HG03575 (cell line): ENCODE data around the gene ZNF581.

Experiments used
- ATAC-seq: cut with Tn5 transposase; IDR thresholded peaks from one replicate; pipeline ENCODE4 v1.9.1; 2021; ENCODE audit not compliant: unreplicated experiment, insufficient number of reproducible peaks, low FRiP score; ENCODE audit errors: extremely low read depth

Gene ZNF581

GRCh38 chr19:55624109-55625003 lies 19.1 kb upstream of the ZNF581 start, which contains the start of gene ZNF784:
ZNF784 (minus strand) TSS chr19:55624566; CDS start chr19:55624561, 5 bp downstream.
- ATAC-seq = no peak

GRCh38 chr19:55625004-55625326 lies 18.5 kb upstream of the ZNF581 start:
- ATAC-seq = no peak

DNA sequence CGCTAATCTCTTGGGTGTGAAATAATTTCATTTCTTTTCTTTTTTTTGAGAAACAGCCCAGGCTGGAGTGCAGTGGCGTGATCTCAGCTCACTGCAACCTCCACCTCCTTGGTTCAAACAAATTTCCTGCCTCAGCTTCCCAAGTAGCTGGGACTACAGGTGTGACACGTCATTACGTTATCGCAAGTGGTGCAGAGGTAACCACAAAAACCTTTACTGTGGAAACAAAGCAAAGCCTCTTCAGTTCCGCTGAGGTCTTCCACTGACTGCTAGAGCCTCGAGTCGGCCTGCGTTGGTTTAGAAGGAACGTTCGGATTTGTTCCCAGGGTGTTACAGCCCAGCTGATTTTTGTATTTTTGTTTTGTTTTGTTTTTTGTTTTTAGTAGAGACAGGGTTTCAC lies 17.1 kb upstream of the ZNF581 start:
- no peak for ATAC-seq

GRCh38 chr19:55632463-55632834 lies 11.0 kb upstream of the ZNF581 start:
- ATAC-seq = no peak

GRCh38 chr19:55633861-55634260 lies 9.6 kb upstream of the ZNF581 start:
- no peak for ATAC-seq

GRCh38 chr19:55635334-55635717 lies 8.1 kb upstream of the ZNF581 start:
- ATAC-seq = no peak

DNA sequence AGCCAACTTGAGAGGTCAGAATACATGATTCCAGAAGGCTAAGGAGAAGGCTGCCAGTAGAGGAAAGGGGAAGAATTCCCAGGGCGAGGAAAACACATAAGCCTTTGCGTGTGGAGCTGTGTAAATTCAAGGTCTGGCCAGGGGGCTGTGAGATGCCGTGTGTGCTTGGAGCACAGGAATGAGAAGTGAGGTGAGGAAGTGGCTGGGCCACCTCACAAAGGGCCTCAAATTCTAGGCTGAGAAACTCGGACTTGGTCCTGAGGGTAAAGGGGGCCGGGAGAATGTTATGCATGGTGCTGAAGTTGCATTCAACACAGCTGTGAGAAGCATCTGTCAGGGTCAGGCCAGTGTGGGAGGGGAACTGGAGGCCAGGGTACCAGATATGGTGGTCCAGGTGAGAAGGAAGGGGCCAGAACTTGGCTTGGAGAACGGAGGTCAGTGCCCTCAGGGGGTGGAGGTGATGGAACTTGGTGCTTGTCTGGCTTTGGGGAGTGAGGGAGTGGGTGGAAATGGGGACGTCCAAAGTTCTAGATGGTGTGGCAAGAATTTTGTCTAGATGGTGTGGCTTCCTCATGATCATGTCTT lies 7.5 kb upstream of the ZNF581 start:
- no peak for ATAC-seq

DNA sequence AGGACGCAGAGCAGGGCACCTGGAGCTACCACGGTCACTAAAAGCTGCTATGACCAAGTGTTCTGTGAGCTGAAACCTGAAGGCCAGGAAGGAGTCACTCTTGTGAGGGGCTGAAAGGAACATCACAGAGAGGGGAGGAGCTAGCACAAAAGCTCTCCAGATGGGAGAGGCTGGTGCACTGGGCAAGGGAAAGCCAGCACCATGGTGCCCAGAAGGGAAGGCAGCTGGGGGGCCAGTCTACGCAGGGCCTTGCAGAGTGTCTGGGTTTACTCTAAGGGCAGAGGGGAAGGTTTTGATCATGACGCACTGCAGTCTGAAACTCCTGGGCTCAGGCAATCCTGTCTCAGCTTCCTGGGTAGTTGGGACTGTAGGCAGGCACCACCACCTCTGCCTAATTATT lies 6.7 kb upstream of the ZNF581 start:
- ATAC-seq = no peak

DNA sequence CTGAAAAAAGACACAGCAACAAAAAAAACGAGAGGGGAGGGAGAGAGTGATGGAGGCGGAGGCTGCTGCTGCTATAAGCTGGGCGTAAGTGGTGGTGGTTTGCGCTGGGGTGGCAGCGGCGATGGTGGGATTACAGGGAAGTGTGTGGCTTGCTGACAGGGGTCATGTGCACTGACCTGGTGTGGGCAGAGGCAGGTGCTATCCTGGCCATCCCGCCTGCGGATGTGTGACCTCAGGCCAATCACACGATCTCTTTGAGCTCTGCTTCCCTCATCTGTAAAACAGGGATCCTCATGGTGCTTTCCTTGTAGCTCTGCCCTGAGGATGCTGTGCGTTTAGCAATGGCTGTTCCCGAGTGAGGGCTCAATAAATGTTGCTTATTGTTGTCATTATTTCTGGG lies 5.9 kb upstream of the ZNF581 start:
- ATAC-seq = no peak

GRCh38 chr19:55638864-55639359 lies 4.5 kb upstream of the ZNF581 start:
- no peak for ATAC-seq

- no peak for ATAC-seq
Measured at GRCh38 chr19:55640043-55640576, 3.3 kb upstream of the ZNF581 start.

DNA sequence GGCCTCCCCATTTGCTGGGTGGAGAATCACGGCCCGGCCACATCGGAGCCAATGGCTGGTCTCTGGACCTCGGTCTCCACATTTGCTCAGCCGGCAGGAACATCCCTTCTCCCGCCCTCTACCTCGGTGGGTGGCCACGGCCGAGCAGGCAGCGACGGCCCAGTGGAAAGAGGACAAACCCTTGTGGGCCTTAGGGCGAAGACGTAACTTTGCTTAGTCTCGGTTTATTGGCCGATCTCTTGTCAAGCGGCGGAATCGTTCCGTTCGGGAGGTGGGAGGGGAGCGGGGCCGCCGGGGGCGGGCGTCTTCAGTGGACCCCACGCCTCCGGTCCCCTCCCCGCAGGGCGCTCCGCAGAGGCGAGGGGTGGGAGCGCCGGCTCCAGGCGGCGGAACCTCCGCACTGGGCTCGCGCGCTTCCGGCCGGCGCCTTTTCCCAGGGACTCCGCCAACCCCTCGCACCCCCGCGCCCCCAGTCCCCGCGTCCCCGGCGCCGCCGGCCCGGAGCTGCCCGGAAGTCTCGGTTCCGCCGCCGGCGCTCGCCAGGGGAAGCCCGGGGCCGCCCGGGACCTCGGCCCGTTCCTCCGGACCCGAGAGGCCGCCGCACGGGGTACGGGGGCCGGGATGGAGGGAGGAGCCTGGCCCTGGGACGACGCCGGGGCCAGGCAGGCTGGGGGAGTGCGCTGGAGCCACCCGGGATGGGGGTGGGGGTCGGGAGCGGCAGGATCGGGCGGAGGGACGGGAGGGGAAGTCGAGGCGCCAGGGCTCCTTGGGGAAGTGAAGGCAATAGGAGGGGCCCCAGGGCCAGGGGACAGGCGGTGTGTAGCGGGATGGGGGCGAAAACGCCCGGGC lies 2.6 kb upstream of the ZNF581 start, which contains the start of gene ZNF580:
Gene ZNF580 (plus strand): TSS at position 426 of the 849 bp plus-strand sequence. CDS start 1,507 bp downstream, outside the sequence.
- ATAC-seq = no peak

DNA sequence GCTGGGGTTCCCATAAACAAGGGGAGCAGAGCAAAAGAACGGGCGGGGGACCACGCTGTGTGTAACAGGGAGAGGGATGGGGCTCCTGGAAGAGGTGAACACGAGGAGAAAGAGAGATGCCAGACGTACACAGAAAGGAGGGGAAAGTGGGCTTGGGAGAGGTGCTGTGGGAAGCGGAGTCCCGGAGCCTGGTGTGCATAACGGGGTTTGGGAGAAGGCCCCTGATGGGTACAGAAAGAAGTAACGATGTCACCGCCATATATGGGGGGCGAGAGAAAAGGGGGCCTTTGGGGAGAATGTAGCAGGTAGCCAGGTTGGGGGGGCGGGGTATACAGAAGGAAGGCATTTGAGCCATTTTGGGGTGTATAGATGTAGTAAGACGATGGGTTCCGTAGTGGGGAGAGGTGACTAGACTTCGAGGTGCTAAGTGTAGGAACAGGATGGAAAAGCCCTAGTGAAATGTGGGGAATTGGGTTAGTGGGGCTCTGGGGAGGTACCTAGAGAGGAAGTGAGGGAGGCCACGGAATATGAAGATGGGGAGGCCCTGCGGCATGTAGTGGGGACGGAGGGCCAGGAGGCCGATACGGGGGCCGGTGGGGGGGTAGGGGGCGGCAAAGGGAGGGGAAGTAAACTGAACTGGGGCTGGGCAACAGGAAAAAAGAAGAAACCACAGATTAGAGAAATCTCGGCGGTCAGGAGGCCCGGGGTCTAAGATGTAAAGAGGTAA lies 1.9 kb upstream of the ZNF581 start:
- no peak for ATAC-seq

- no peak for ATAC-seq
Measured at GRCh38 chr19:55642153-55643002, 1.1 kb upstream of the ZNF581 start.

DNA sequence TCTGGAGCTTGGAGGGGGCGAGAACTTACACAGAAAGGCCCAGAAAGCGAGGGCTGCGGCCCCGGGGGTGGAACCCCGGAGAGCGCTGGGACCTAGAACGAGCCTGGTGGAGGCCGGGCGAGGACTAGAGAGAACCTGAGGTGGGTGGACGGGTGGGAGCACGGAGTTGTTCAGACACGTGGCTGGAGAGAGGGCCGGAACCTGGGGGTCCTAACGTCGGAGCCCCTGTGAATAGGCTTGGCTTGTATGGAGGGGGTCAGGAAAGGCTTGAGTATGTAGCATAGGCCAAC lies 383 bp downstream of the ZNF581 start:
- ATAC-seq = no peak

- ATAC-seq = no peak
Measured at GRCh38 chr19:55644191-55644833, 863 bp downstream of the ZNF581 start.

DNA sequence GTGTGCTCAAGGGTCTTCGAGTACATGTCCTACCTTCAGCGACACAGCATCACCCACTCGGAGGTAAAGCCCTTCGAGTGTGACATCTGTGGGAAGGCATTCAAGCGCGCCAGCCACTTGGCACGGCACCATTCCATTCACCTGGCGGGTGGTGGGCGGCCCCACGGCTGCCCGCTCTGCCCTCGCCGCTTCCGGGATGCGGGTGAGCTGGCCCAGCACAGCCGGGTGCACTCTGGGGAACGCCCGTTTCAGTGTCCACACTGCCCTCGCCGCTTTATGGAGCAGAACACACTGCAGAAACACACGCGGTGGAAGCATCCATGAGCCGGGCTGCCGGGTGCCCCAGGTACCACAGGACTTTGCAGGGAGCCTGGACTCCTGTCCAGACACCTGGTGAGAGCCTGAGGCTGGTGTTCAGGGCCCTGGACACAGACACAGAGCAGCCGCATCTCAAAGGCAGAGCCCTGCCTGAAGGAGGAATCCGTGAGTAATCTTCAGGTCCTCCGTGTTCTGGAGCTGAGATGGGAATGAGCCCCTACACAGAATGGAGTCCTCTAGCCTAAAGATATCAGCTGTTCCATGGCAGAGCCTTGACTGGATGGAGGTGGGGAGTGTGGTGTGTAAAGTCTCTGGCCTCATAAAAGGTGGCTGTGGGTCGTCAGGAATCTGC lies 1.5 kb downstream of the ZNF581 start:
- ATAC-seq = no peak
